Esophagus squamous epithelium (tissue), 5 donors: ENCODE results near the gene MTF1. TPM values are rescaled to one million over a fixed set of nuclear protein-coding genes. Genes with fewer than 3 reads are reported as not detected.

Experiments used
- DNase-seq: peaks from one replicate; lab custom pipeline; 2025; lab: John Stamatoyannopoulos, UW
- H3K27ac ChIP-seq, 4 donors: fragments of 200-600 bp; sonication (generic); one replicate each; pipeline ENCODE4 v1.5.1; 2016 to 2019; ENCODE audit warnings: mild to moderate bottlenecking in 1 of 4
- H3K27me3 ChIP-seq, 4 donors: fragments of 200-600 bp; sonication (generic); 1 replicate in 3 of 4; 2 replicates in 1 of 4; pipeline versions ENCODE4 v1.5.1 to v1.6.0; 2017 to 2021; ENCODE audit warnings: antibody characterized with exemption in 1 of 4
- H3K36me3 ChIP-seq, 3 donors: fragments of 200-600 bp; sonication (generic); one replicate each; pipeline ENCODE4 v1.5.1; 2016 to 2019
- H3K4me1 ChIP-seq, 3 donors: fragments of 200-600 bp; sonication (generic); one replicate each; pipeline ENCODE4 v1.5.1; 2017 to 2019
- H3K4me3 ChIP-seq, 4 donors: fragments of 200-600 bp; sonication (generic); 1 replicate in 3 of 4; 2 replicates in 1 of 4; pipeline ENCODE4 v1.5.1; 2016 to 2019; ENCODE audit warnings: mild to moderate bottlenecking in 2 of 4, moderate library complexity in 1 of 4
- H3K9me3 ChIP-seq, 3 donors: fragments of 200-600 bp; sonication (generic); one replicate each; pipeline ENCODE4 v1.5.1; 2016 to 2019
- CTCF ChIP-seq, 6 experiments: fragments of 450-650 bp in 4 of 6; fragments of 200-600 bp in 2 of 6; sonication (generic) in 2 of 6; IDR thresholded peaks; one replicate each; pipeline ENCODE4 v1.5.1; 2016 to 2019; ENCODE audit warnings: antibody characterized with exemption in 6 of 6, mild to moderate bottlenecking in 4 of 6, moderate library complexity in 4 of 6
- POLR2A ChIP-seq, 4 donors: fragments of 450-650 bp; IDR thresholded peaks; one replicate each; pipeline ENCODE4 v1.6.1; 2017; ENCODE audit warnings: antibody characterized with exemption in 4 of 4, mild to moderate bottlenecking in 4 of 4, moderate library complexity in 3 of 4
- WGBS, 2 donors: methylation state at CpG; one replicate each; pipeline ENCODE4 v1.1.5; 2018; 5-methylcytosine and 5-hydroxymethylcytosine counted together
- intact Hi-C: fragments of 100-400 bp; cut with DNase I; formaldehyde crosslinking; loops from one replicate; pipeline ENCODE4 v1.15.0; 2022
- total RNA-seq, 4 donors: library from RNA; depleted of rRNA; stranded (reverse); fragments of >200 nt; gene quantifications; one replicate each; pipeline ENCODE4 v1.1.0, GENCODE V29; 2016
- donor health status: DM: yes; HTN: yes; CAD: no.

Gene MTF1
- total RNA-seq, 4 donors from 2014 or later: 6.3 to 13.4 (median 9.9) TPM

GRCh38 chr1:37811027-37811655 is 48.3 kb downstream of the MTF1 start:
- no peak for DNase-seq
- H3K9me3 ChIP-seq: no peaks in the 10 kb centered on the region
- H3K4me3 ChIP-seq: no peak overlapping the region
- H3K27me3 ChIP-seq: no peaks in the 10 kb centered on the region
- peaks cover 6 to 49% (median 20%) of the 10 kb centered on the region in 3 donors for H3K4me1 ChIP-seq
- peak in 5 of 6 experiments; percentile 58 to 81 (median 68) for TF ChIP-seq CTCF (IDR thresholded peaks at IDR 0.05)
- no peak for TF ChIP-seq POLR2A (IDR thresholded peaks at IDR 0.05)
- WGBS, 2 donors: 42 to 46% methylated on average over 7 of the region's 7 CpGs
- H3K27ac ChIP-seq: peak overlapping the region in 1 of 4 donors; percentile 6
- intact Hi-C loops: no loop called here
- H3K36me3 ChIP-seq: peaks cover 1 to 60% (median 14%) of the 10 kb centered on the region in 3 donors

GRCh38 chr1:37809942-37810341 is 49.5 kb downstream of the MTF1 start:
- intact Hi-C loops: loop anchor here (5.0 to 10.0 kb wide), 2 partner anchors 47 to 115 kb away; partner anchors contain the start of genes CDCA8 and MTF1
- H3K4me3 ChIP-seq: no peak overlapping the region
- no peak for DNase-seq
- H3K9me3 ChIP-seq: no peaks in the 10 kb centered on the region
- peak overlapping the region in 3 of 4 donors; percentile 30 to 99 (median 97) for H3K27ac ChIP-seq
- no peak for TF ChIP-seq POLR2A (IDR thresholded peaks at IDR 0.05)
- TF ChIP-seq CTCF (IDR thresholded peaks at IDR 0.05): no peak
- peaks cover 6 to 58% (median 20%) of the 10 kb centered on the region in 3 donors for H3K4me1 ChIP-seq
- no peaks in the 10 kb centered on the region for H3K27me3 ChIP-seq
- WGBS, 2 donors: 23 to 48% methylated on average over 2 of the region's 2 CpGs
- H3K36me3 ChIP-seq: peaks cover 13 to 60% (median 19%) of the 10 kb centered on the region in 3 donors

GRCh38 chr1:37808369-37809319 is 50.7 kb downstream of the MTF1 start:
- Histone ChIP-seq H3K9me3 (no peaks in the 10 kb centered on the region), H3K36me3 (peaks cover 26 to 61% (median 27%) of the 10 kb centered on the region in 3 donors), H3K4me1 (peaks cover 6 to 58% (median 20%) of the 10 kb centered on the region in 3 donors), H3K27me3 (no peaks in the 10 kb centered on the region), H3K27ac (peak overlapping the region; percentile 97 to 99 (median 98)), H3K4me3 (peak overlapping the region; percentile 81 to 94 (median 90))
- WGBS, 2 donors: 0 to 9% methylated on average over 17 to 29 of the region's 54 CpGs
- TF ChIP-seq CTCF (IDR thresholded peaks at IDR 0.05): no peak
- TF ChIP-seq POLR2A (IDR thresholded peaks at IDR 0.05): no peak
- intact Hi-C loops: loop anchor here (5.0 to 10.0 kb wide), 2 partner anchors 49 to 114 kb away; partner anchors contain the start of genes CDCA8 and MTF1
- no peak for DNase-seq

- peak within 1 kb of the TSS; percentile 97 to 99 (median 98) for H3K27ac ChIP-seq
- no peaks in the 10 kb centered on the region for H3K9me3 ChIP-seq
- DNase-seq: peak; percentile 50
- H3K36me3 ChIP-seq: peaks cover 28 to 61% (median 33%) of the 10 kb centered on the region in 3 donors
- WGBS, 2 donors: 0 to 1% methylated on average over 5 to 14 of the region's 95 CpGs
- H3K27me3 ChIP-seq: no peaks in the 10 kb centered on the region
- peak in 2 of 4 donors; percentile 77 to 86 for TF ChIP-seq POLR2A (IDR thresholded peaks at IDR 0.05)
- TF ChIP-seq CTCF (IDR thresholded peaks at IDR 0.05): peak in 2 of 6 experiments; percentile 5 to 6
- intact Hi-C loops: loop anchor here (5.0 to 10.0 kb wide), 2 partner anchors 50 to 113 kb away; partner anchors contain the start of genes CDCA8 and MTF1
- H3K4me1 ChIP-seq: peaks cover 6 to 58% (median 20%) of the 10 kb centered on the region in 3 donors
- H3K4me3 ChIP-seq: peak within 1 kb of the TSS; percentile 81 to 94 (median 90)
Observed at GRCh38 chr1:37807555-37808368, 51.6 kb downstream of the MTF1 start, which contains the start of the genes C1orf122 and YRDC. TSS of gene C1orf122 (plus strand) at chr1:37807790. CDS start at chr1:37808405, 615 bp downstream. TSS of gene YRDC (minus strand) at chr1:37808208. CDS start at chr1:37808180, 28 bp downstream.
